Measurements from ENCODE around the gene ARHGAP44. TPM values are rescaled to one million over a fixed set of nuclear protein-coding genes. Genes with fewer than 3 reads are reported as not detected.

ARHGAP44 gene
- total and polyA plus RNA-seq, 4 donors, result 0.14 to 1.3 (median 0.42) TPM

DNA sequence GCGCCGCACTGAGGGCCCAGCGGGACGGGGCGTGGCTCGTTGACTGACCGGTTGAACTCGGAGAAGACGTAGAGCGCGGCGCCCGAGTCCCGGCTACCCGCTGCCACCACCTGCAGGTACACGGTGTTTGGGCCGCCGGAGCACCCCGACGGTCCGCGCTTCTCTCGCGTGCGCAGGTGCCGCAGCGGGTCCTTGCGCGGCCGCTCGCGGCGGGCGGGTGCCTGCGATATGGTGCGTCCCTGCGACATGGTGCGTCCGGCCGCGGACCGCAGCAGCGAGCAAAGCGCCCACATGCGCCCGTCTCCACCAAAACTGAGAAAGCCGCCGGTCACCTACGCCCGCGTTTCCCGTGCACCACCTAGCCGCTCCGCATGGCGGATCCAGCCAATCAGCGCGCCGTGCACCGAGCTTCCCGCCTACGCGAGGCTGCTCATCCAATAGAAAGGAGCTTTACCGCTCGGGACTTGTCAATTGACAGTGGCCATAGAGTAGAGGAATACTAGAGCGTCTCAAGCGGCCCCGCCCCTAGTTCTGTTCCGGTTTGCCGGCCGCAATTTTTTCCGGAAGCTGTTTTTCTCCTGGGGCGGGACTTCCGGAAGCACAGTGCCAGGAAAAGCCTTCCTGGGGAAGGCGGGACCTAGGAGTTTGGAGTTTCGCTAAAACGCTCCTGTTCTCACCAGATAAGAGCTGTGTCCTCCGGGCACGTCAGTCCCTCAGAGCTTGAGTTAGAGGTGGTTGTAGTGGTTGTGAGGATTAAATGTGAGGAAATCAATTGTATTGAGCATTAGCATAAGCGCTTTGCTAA is 228.6 kb downstream of the ARHGAP44 start, which contains the start of gene ELAC2 (continued):
- peak; percentile 21 to 23 for TF ChIP-seq RXRA (IDR thresholded peaks at IDR 0.05)
- TF ChIP-seq, protein P1, sequence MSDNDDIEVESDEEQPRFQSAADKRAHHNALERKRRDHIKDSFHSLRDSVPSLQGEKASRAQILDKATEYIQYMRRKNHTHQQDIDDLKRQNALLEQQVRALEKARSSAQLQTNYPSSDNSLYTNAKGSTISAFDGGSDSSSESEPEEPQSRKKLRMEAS (IDR thresholded peaks at IDR 0.05), result peak; percentile 70
- peak; percentile 99 for TF ChIP-seq GABPA (IDR thresholded peaks at IDR 0.05 in 1 of 2, conservative IDR thresholded peaks at IDR 0.05 in 1 of 2)
- TF ChIP-seq RAD21 (IDR thresholded peaks at IDR 0.05), result no peak
- peak; percentile 92 for TF ChIP-seq SP1 (IDR thresholded peaks at IDR 0.05)
- TF ChIP-seq YY1 (IDR thresholded peaks at IDR 0.05), result peak; percentile 89
- TF ChIP-seq, protein P2, sequence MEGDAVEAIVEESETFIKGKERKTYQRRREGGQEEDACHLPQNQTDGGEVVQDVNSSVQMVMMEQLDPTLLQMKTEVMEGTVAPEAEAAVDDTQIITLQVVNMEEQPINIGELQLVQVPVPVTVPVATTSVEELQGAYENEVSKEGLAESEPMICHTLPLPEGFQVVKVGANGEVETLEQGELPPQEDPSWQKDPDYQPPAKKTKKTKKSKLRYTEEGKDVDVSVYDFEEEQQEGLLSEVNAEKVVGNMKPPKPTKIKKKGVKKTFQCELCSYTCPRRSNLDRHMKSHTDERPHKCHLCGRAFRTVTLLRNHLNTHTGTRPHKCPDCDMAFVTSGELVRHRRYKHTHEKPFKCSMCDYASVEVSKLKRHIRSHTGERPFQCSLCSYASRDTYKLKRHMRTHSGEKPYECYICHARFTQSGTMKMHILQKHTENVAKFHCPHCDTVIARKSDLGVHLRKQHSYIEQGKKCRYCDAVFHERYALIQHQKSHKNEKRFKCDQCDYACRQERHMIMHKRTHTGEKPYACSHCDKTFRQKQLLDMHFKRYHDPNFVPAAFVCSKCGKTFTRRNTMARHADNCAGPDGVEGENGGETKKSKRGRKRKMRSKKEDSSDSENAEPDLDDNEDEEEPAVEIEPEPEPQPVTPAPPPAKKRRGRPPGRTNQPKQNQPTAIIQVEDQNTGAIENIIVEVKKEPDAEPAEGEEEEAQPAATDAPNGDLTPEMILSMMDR (IDR thresholded peaks at IDR 0.05; ENCODE audit: low read depth, low read length, missing input control), result no peak
- peak; percentile 63 for TF ChIP-seq NR2F2 (IDR thresholded peaks at IDR 0.05)
- peak; percentile 49 to 55 for TF ChIP-seq JUND (IDR thresholded peaks at IDR 0.05)

DNA sequence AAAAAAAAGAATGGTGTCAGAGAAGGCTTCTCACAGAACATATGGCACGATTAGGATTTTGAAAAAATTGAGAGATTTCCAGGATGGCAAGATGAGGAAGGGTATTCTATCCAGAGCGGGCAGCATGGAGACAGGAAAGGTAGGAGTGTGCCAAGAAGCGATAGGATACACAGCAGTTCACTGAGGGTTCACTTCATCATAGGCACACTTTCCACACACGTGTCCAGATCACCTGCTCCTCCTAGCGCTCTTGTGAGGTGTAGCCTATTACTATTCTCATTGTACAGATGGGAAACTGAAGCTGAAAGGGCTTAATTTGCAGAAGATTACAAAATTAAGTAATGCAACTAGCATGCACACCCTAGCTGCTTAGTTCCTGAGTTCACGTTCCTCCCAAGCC is 234.7 kb downstream of the ARHGAP44 start:
- no peaks in the 10 kb centered on the region for H3K36me3 ChIP-seq (ENCODE audit: control insufficient read depth in 4 of 4, insufficient read depth in 3 of 4, low read depth in 1 of 4, low read length in 3 of 4)
- H3K9me3 ChIP-seq (ENCODE audit: control insufficient read depth in 4 of 4, low read length in 3 of 4), result no peaks in the 10 kb centered on the region
- DNase-seq (ENCODE audit: low spot score), result no peak
- H3K4me1 ChIP-seq (ENCODE audit: control insufficient read depth in 4 of 4, insufficient read depth in 4 of 4, low read length in 3 of 4), result peaks cover 0 to 9% (median under 1%) of the 10 kb centered on the region in 4 donors
- H3K4me3 ChIP-seq (ENCODE audit: low read depth in 1 of 3, low read length in 3 of 3), result no peak overlapping the region
- no peak overlapping the region for H3K27ac ChIP-seq (ENCODE audit: low read depth in 1 of 2, low read length in 2 of 2)
- WGBS, result 59% methylated on average over 6 of the region's 6 CpGs
- no peaks in the 10 kb centered on the region for H3K27me3 ChIP-seq (ENCODE audit: control insufficient read depth in 4 of 4, insufficient read depth in 4 of 4, low read length in 3 of 4)
- TF ChIP-seq SP1 (IDR thresholded peaks at IDR 0.05) (peak; percentile 5), HNF4A (conservative IDR thresholded peaks at IDR 0.05) (no peak)
- H3K9ac ChIP-seq (ENCODE audit: low read depth in 1 of 2, low read length in 2 of 2), result no peak overlapping the region

DNA sequence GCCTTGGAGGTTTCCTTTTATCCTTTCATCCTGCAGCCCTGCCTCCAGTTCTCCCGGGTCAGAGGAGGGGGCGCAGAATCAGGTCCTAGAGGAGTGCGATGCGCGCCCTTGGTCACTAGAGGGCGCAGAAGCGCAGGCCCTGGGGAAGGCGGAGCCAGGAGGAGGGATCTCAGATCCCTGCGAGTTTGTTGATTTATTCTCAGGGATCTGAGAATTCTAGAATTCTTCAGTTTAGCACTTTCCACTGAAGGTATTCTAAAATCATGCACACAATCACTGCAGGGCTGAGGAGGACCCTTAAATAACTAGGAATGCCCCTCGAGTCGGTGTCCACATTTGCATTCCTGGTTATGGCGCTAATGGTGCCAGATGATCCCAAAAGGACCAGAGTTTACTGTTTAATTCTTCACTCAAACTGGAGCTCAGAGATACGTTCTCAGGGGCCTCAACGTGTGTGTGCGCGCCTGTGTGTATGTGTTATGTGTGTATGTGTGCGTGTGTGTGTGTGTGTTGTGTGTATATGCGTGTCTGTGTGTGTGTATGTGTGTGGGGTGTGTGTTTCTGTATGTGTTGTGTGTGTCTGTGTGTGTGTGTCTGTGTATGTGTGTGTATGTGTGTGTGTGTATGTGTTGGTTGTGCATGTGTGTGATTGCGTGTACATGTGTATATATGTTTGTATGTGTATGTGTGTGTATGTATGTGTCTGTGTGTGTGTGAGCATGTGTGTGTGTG is 235.4 kb downstream of the ARHGAP44 start:
- Histone ChIP-seq H3K9ac (ENCODE audit: low read depth in 1 of 2, low read length in 2 of 2) (no peak overlapping the region), H3K4me1 (ENCODE audit: control insufficient read depth in 4 of 4, insufficient read depth in 4 of 4, low read length in 3 of 4) (peaks cover 0 to 9% (median under 1%) of the 10 kb centered on the region in 4 donors), H3K27ac (ENCODE audit: low read depth in 1 of 2, low read length in 2 of 2) (no peak overlapping the region), H3K4me3 (ENCODE audit: low read depth in 1 of 3, low read length in 3 of 3) (no peak overlapping the region), H3K27me3 (ENCODE audit: control insufficient read depth in 4 of 4, insufficient read depth in 4 of 4, low read length in 3 of 4) (no peaks in the 10 kb centered on the region), H3K9me3 (ENCODE audit: control insufficient read depth in 4 of 4, low read length in 3 of 4) (no peaks in the 10 kb centered on the region), H3K36me3 (ENCODE audit: control insufficient read depth in 4 of 4, insufficient read depth in 3 of 4, low read depth in 1 of 4, low read length in 3 of 4) (no peaks in the 10 kb centered on the region)
- 30% methylated on average over 19 of the region's 19 CpGs for WGBS
- peak; percentile 65 for DNase-seq (ENCODE audit: low spot score)
- TF ChIP-seq TAF1 (conservative IDR thresholded peaks at IDR 0.05) (no peak), NR2F2 (IDR thresholded peaks at IDR 0.05) (no peak), HNF4A (conservative IDR thresholded peaks at IDR 0.05) (no peak), FOXA2 (IDR thresholded peaks at IDR 0.05) (no peak), RAD21 (IDR thresholded peaks at IDR 0.05) (peak in 1 of 2 donors; percentile 62), JUND (IDR thresholded peaks at IDR 0.05) (no peak), EGR1 (IDR thresholded peaks at IDR 0.05; ENCODE audit: low read depth in 2 of 2) (no peak), SP1 (IDR thresholded peaks at IDR 0.05) (no peak), FOXA1 (IDR thresholded peaks at IDR 0.05) (no peak), GABPA (IDR thresholded peaks at IDR 0.05 in 1 of 2, conservative IDR thresholded peaks at IDR 0.05 in 1 of 2) (no peak)
- TF ChIP-seq, protein P3, sequence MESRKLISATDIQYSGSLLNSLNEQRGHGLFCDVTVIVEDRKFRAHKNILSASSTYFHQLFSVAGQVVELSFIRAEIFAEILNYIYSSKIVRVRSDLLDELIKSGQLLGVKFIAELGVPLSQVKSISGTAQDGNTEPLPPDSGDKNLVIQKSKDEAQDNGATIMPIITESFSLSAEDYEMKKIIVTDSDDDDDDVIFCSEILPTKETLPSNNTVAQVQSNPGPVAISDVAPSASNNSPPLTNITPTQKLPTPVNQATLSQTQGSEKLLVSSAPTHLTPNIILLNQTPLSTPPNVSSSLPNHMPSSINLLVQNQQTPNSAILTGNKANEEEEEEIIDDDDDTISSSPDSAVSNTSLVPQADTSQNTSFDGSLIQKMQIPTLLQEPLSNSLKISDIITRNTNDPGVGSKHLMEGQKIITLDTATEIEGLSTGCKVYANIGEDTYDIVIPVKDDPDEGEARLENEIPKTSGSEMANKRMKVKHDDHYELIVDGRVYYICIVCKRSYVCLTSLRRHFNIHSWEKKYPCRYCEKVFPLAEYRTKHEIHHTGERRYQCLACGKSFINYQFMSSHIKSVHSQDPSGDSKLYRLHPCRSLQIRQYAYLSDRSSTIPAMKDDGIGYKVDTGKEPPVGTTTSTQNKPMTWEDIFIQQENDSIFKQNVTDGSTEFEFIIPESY (IDR thresholded peaks at IDR 0.05), result no peak
- TF ChIP-seq, protein P2 (IDR thresholded peaks at IDR 0.05; ENCODE audit: low read depth, low read length, missing input control), result peak; percentile 77
- TF ChIP-seq, protein P1 (IDR thresholded peaks at IDR 0.05), result no peak
- TF ChIP-seq, protein P4, sequence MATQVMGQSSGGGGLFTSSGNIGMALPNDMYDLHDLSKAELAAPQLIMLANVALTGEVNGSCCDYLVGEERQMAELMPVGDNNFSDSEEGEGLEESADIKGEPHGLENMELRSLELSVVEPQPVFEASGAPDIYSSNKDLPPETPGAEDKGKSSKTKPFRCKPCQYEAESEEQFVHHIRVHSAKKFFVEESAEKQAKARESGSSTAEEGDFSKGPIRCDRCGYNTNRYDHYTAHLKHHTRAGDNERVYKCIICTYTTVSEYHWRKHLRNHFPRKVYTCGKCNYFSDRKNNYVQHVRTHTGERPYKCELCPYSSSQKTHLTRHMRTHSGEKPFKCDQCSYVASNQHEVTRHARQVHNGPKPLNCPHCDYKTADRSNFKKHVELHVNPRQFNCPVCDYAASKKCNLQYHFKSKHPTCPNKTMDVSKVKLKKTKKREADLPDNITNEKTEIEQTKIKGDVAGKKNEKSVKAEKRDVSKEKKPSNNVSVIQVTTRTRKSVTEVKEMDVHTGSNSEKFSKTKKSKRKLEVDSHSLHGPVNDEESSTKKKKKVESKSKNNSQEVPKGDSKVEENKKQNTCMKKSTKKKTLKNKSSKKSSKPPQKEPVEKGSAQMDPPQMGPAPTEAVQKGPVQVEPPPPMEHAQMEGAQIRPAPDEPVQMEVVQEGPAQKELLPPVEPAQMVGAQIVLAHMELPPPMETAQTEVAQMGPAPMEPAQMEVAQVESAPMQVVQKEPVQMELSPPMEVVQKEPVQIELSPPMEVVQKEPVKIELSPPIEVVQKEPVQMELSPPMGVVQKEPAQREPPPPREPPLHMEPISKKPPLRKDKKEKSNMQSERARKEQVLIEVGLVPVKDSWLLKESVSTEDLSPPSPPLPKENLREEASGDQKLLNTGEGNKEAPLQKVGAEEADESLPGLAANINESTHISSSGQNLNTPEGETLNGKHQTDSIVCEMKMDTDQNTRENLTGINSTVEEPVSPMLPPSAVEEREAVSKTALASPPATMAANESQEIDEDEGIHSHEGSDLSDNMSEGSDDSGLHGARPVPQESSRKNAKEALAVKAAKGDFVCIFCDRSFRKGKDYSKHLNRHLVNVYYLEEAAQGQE (IDR thresholded peaks at IDR 0.05), result no peak
